ENCODE results near the gene BEND3. TPM values are rescaled to one million over a fixed set of nuclear protein-coding genes. Genes with fewer than 3 reads are reported as not detected.

The BEND3 gene
- total and polyA plus RNA-seq, 2 donors = 1.5 to 1.7 TPM

Other genes with a start within 250 kb of the BEND3 start
- 13.3 TPM for gene CD24, start 140.8 kb downstream of the BEND3 start, total RNA-seq
- gene CD24, start 140.8 kb downstream of the BEND3 start, polyA plus RNA-seq = 71.5 TPM
- 19.3 TPM for gene MTRES1, start 87.3 kb downstream of the BEND3 start, total RNA-seq
- gene MTRES1, start 87.3 kb downstream of the BEND3 start, polyA plus RNA-seq = 41.8 TPM

All from thymus (tissue), 2 donors.